ENCODE measurements around the gene NFX1. TPM values are rescaled to one million over a fixed set of nuclear protein-coding genes. Genes with fewer than 3 reads are reported as not detected.
A peak's percentile ranks its signal among the peaks of the same experiment; 100 is the strongest.
"Not testable (repeated sequence)": the region's sequence is repeated elsewhere in the genome, so short reads cannot be mapped to it uniquely, and the experiment has no call there.

NFX1 gene
- total RNA-seq, 1 experiment from 2014 or later, result 28.2 TPM

DNA sequence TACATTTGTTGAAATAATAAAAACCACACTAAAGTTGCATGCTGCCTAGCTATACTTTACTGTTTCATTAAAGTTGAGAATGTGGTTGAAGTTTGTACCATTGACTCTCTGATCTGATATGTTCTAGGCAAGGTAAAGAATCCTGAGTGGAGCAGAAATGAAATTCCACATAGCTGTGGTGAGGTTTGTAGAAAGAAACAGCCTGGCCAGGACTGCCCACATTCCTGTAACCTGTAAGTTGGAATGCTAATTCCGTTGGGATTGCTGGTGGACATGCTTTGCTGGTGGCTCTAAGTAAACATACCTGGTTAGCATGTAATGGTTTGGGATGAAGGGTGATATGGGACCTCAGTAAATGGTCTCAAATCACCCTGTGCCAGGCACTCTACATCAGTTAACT is 16.8 kb downstream of the NFX1 start:
- no peak for DNase-seq (ENCODE audit: low read depth)

DNA sequence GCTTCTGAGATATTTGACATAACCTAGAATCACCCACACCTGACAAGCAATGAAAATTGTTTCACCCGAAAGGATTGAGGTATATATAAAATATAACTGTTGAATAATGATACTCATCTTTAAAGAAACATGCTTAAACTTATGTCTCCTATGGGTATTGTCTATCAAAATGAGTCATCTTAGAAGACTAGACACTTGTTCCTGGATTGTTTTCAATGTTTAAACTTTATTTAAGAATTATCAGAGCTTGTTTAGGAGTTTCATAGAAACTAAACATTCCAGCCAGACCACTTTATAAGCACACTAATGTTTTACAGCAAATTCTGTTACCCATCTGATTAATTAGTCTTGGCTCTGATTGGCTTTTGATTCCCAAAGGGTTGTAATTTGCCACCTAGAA is 19.6 kb downstream of the NFX1 start:
- DNase-seq (ENCODE audit: low read depth), result no peak

- no peak for DNase-seq (ENCODE audit: low read depth)
These were observed 20.4 kb downstream of the NFX1 start for GRCh38 chr9:33310748-33311147.

DNA sequence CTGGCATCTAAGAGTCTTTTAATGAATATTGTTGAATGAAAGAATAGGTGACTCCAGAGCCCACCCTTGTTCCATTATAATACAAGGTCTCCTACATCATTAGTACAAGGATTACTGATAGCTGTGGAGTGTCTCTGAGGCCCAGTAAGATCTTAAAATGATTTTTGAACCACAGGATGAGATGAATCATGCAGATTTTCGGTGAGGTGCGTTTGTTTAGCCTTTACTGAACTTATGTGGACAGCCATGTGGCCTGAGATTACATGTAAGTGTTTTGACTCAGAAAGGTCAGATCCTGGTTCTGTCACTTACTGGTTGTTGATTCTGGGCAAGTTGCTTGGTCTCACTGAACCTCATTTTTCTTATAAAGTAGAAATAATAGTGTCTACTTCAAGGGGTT is 21.6 kb downstream of the NFX1 start:
- DNase-seq (ENCODE audit: low read depth), result no peak

- DNase-seq (ENCODE audit: low read depth), result no peak
These were observed 25.1 kb downstream of the NFX1 start for GRCh38 chr9:33315371-33315770.

- not testable (repeated sequence) for DNase-seq (ENCODE audit: low read depth)
These were observed 26.8 kb downstream of the NFX1 start for GRCh38 chr9:33317136-33317535.

DNA sequence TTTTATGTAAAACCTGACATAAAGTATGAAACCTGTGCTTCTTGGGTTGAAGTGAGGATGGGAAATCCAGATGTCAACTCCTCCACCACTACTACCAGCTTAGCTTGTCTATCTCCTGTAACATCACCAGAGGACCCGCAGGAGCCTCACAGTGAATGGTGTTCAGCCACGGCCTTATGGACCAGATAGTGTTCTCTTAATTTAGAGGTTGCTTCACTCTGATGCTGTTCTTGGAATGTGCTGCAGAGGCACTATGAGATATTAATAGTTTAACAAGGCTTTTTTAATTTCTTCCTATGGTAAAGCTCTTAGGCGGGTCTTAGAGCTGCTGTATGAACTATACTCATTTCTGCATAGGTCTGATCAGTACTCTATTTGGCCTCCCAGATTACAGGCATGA is 27.9 kb downstream of the NFX1 start:
- no peak for DNase-seq (ENCODE audit: low read depth)

DNA sequence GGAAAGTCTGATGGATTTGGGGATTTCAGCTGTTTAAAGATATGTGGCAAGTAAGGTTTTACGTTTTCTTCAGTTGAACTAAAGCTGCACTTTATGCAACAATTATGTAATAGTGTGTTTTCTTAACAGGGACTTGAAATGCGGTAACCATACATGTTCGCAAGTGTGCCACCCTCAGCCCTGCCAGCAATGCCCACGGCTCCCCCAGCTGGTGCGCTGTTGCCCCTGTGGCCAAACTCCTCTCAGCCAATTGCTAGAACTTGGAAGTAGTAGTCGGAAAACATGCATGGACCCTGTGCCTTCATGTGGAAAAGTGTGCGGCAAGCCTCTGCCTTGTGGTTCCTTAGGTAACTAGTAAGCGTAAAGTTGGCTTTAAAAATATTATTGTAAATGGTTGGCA is 28.5 kb downstream of the NFX1 start:
- no peak for DNase-seq (ENCODE audit: low read depth)

GRCh38 chr9:33320230-33320567 is 29.9 kb downstream of the NFX1 start:
- no peak for DNase-seq (ENCODE audit: low read depth)

DNA sequence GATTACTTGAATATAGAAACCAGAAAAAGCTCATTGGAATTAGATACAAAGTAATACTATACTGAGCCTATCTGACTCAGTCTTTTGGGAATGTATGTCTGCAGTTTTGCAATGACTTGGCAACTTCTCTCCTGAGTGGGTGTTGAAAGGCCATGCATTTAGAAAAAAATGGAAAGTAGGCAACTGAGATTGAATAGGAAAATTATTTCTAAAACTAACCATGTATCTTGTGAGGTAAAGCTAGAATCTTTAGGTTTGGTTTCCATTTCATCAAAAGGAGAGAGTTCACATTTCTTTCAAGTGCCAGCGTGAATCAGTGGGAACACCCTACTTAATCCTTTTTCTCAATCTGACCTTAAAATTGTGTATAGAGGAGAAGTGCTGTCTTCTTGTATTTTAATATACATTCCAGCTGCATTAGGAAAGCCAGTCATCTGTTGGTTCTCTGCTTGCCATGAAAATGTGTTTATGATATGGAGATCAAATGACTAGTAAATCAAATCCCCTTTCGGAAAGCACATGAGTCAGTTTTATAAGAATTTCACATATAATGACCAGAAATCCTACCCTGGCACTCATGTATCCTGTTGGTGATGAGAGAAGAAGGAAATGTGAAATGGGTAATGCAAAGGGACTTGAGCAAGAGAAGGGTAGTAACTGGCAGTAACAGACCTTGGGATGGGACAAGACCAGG is 30.4 kb downstream of the NFX1 start:
- DNase-seq (ENCODE audit: low read depth), result peak; percentile 89

- DNase-seq (ENCODE audit: low read depth), result peak; percentile 88
These were observed 38.8 kb downstream of the NFX1 start for GRCh38 chr9:33329117-33329563.

DNA sequence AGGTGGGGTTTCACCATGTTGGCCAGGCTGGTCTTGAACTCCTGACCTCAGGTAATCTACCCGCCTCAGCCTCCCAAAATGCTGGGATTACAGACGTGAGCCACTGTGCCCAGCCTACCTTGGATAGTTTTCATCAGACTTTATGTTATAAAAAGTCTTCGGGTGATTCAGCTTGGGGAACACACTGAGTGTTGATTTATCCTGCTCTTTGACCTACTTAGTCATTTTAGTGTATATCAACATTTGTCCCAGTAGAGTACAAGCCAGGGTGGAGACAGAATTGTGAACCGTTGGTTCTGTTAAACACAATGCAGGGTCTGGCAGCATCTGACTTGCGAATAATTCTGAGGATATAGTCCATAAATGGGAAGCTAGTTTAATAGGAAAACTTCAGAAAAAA is 39.7 kb downstream of the NFX1 start:
- DNase-seq (ENCODE audit: low read depth), result peak; percentile 36

DNA sequence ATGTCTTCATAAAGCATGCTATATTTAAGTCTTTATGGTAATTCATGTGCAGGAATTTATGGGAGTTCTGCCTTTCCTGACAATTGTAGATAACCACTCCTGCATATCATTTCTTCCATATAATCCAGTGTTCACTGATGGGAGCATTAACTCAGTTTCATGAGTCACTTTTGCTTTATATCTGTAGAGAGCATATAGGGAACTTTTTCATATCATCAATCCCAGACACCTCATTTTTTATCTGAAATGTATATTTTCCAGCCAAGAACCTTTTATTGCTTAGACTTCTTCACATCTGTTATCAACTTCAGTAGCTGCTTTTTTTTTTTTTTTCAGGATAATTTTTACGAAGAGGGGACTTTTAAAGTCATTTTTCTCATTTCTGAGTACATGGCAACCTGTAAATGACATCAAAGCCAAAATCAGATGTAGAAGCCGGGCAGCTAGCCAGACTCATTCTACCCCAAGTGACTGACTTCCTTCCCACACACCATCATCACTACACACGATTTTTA is 41.1 kb downstream of the NFX1 start:
- no peak for DNase-seq (ENCODE audit: low read depth)

DNA sequence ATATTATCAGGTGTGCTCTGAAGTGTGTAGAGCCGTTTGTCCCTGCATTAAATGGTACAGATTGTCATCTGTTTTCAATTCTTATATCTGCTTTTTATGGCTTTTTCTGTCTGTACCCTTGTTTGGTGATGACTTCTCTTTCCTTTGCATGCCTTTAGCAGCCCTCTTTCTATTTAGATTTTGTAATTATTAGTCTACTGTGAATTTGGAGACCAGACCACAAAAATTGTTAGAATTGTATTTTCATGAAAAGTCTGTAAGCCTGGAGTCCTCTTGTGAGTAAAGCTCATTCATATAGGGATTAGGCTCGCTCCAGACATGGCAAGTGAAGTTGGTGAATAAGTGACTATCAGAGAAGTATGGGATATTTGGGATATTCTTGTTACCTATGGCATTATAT is 41.7 kb downstream of the NFX1 start:
- no peak for DNase-seq (ENCODE audit: low read depth)

GRCh38 chr9:33332956-33333355 is 42.6 kb downstream of the NFX1 start:
- DNase-seq (ENCODE audit: low read depth), result not testable (repeated sequence)

GRCh38 chr9:33340186-33340585 is 49.9 kb downstream of the NFX1 start:
- no peak for DNase-seq (ENCODE audit: low read depth)

DNA sequence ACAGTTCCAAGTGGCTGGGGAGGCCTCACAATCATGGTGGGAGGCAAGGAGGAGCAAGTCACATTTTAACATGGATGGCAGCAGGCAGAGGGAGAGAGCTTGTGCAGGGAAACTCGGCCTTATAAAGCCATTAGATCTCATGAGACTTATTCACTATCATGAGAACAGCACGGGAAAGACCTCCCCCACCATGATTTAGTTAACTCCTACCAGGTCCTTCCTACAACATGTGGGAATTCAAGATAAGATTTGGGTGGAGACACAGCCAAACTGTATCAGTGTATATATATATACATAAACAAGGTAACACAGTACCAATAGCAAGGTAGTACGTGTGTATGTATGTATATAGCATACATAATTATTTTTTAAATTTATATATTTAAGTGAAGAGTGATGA is 50.9 kb downstream of the NFX1 start:
- DNase-seq (ENCODE audit: low read depth), result no peak

GRCh38 chr9:33344145-33344544 is 53.8 kb downstream of the NFX1 start:
- DNase-seq (ENCODE audit: low read depth), result no peak

DNA sequence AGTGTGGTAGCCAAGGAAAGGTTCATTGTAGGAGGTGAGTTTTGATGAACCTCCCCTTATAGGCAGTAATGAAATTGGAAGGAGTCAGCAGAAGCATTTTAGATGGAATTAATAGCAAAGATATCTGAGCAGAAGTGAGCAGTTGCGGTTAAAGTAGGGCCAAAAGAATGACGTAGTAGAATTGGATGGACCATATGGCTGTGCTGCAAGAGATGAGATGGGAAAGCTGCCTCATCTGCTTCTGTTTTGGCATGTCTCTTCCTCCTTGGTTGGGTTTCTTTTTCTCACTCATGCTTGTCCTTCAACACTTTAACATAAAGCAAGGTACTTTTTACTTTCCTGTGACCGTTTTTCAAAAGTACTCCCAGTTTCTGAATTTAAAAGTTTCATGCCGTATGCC is 56.2 kb downstream of the NFX1 start:
- no peak for DNase-seq (ENCODE audit: low read depth)

DNA sequence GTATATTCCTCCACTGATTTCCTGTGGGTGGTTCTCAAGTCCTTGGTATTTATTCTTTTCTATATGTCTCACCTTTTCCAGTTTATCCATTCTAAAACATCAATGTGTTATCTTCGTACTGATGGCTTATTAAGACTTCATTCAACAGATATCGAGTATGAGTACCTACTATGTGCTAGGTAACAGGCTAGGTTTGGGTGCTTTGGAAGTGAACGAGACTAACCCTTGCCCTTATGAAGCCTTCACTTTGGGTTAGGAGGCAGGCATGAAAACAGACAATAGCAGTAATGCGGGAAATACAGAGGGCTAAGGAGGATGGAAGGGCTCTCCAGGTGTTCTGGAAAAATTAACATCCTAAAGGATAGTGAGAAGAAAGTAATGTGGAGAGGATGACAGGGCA is 58.7 kb downstream of the NFX1 start:
- DNase-seq (ENCODE audit: low read depth), result no peak

DNA sequence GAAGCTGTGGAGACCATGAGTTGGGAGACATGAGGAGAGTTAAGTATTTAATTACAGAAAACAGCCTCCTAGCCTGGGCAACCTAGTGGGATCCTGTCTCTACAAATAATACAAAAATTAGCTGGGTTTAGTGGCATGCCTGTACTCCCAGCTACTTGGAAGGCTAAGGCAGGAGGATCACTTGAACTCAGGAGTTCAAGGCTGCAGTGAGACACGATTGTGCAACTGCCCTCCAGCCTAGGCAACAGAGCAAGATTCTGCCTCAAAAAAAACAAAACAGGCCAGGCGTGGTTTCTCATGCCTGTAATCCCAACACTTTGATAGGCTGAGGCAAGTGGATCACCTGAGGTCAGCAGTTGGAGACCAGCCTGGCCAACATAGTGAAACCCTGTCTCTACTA is 59.4 kb downstream of the NFX1 start:
- DNase-seq (ENCODE audit: low read depth), result no peak

DNA sequence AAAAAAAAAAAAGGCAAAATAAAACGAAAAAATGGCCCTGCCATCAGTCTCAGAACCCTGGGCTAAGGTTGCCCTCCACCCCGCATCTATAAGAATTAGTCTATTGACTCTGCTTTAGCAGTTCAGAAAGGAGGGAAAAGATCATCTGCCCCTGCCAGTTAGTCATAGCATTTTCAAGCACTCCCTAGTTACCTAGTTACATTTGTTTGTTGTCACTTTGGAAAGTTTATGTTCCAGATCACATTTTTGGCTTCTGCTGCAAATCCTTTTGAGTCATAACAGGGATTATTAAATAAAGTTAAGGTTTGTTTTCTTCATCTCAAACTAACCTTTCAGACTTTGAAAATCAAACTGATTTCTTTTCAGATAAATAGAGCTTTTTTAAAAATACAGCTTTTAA is 60.0 kb downstream of the NFX1 start:
- DNase-seq (ENCODE audit: low read depth), result peak; percentile 46

- DNase-seq (ENCODE audit: low read depth), result no peak
These were observed 61.2 kb downstream of the NFX1 start for GRCh38 chr9:33351547-33351946.
